SH-SY5Y (cell line): Measurements from ENCODE around the gene GOLM1.

Experiments
- GATA2 ChIP-seq: IDR thresholded peaks from 2 replicates; pipeline ENCODE4 v1.6.1; 2011; ENCODE audit warnings: mild to moderate bottlenecking, low read depth, low read length
- GATA3 ChIP-seq: IDR thresholded peaks from 2 replicates; pipeline ENCODE4 v1.6.1; 2011; ENCODE audit warnings: low read depth, mild to moderate bottlenecking, low read length, moderate library complexity

The GOLM1 gene

DNA sequence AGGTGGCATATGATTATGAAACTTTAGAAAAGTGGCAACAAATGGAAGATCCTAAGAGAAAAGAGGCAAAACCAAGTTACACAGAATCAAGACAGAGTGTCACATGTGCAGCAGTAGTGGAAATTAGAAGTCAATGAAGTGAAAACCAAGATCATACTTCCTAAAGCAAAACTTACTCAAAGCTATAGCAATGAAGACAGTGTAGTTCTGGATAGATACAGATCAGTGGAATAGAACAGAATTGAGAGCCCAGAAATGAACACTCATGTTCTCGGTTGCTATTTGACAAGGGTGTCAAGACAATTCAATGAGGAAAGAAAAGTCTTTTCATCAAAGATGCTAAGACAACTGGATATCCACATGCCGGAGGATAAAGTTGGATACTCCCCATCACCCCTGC lies 114.9 kb downstream of the GOLM1 start:
- TF ChIP-seq GATA2 (no peak), GATA3 (no peak)

DNA sequence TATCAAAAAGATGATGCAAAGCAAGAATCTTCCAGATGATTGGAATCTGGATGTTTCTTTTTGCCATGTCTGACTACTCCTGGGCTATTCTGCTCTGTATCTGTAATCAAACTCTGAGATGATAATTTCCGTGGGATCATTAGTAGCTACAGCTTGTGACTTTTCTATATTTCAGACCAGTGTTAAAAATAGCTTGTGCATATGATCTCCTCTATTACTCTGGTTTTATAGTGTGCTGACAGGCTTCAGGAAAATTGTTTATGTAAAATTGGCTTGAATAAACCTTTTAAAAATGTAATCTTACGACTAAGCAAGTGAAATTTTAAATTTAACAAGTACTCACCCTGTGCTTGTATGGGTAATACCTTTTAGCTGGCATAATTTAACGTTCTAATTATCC lies 118.0 kb downstream of the GOLM1 start:
- TF ChIP-seq GATA2 (no peak), GATA3 (no peak)

- no peak for TF ChIP-seq GATA3
- no peak for TF ChIP-seq GATA2
These were observed 120.9 kb downstream of the GOLM1 start for GRCh38 chr9:85978496-85978895.
